Brain microvascular endothelial cell (primary cell): Measurements from ENCODE around the gene GPR84.

Experiments
- DNase-seq: peaks from one replicate; pipeline ENCODE4 v3.0.0-alpha.2; 2020
- H3K27ac ChIP-seq: fragments of 250-450 bp; sonication (Bioruptor Pico); 2 replicates; pipeline ENCODE4 v1.5.1; 2020; ENCODE audit warnings: mild to moderate bottlenecking, moderate library complexity
- H3K27me3 ChIP-seq: fragments of 250-450 bp; sonication (Bioruptor Pico); replicated peaks from 2 replicates; pipeline ENCODE4 v1.5.1; 2020; ENCODE audit warnings: mild to moderate bottlenecking
- H3K36me3 ChIP-seq: fragments of 250-450 bp; sonication (Bioruptor Pico); replicated peaks from 2 replicates; pipeline ENCODE4 v1.5.1; 2020; ENCODE audit warnings: mild to moderate bottlenecking
- H3K4me3 ChIP-seq: 2 replicates; pipeline ENCODE4 v1.5.1; 2011; ENCODE audit warnings: low read depth, mild to moderate bottlenecking, control low read depth, low read length, moderate library complexity
- in situ Hi-C: cut with HindIII; loops from 2 replicates; pipeline ENCODE4 v1.10.0; 2017; ENCODE audit warnings: low sequenced_read_pairs, low pct_ligation_motif_present
- TF ChIP-seq, protein P1 (sequence below): IDR thresholded peaks from 2 replicates; pipeline ENCODE4 v1.5.1; 2011; ENCODE audit warnings: low read depth, mild to moderate bottlenecking, moderate library complexity, low read length, control low read depth, inconsistent platforms; ENCODE audit errors: missing control alignments

The GPR84 gene

DNA sequence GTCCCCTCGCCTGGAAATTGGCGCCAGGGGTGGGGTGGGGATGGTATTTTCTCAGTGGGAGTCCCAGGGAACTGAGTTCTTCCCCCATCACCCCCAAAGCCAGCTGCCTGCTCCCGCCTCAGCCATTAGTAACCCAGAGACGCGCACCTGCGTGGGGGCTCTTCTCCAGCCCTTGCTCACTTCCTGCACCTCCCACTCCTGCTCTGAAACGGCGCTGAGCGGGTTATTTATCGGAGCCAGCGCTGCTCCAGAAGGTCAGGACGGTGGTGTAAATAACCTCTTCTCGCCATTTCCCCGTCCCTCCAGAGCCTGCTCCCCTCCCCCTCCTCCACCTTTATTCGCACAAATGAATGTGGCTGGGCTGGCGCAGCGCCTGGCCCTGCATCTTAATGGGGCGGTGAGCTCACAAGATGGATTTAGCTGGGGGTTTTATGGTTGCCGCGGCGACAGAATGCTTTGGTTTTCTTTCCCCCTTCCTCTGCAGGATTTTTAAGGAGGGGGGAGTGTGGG is 12.2 kb downstream of the GPR84 start:
- TF ChIP-seq, protein P1, sequence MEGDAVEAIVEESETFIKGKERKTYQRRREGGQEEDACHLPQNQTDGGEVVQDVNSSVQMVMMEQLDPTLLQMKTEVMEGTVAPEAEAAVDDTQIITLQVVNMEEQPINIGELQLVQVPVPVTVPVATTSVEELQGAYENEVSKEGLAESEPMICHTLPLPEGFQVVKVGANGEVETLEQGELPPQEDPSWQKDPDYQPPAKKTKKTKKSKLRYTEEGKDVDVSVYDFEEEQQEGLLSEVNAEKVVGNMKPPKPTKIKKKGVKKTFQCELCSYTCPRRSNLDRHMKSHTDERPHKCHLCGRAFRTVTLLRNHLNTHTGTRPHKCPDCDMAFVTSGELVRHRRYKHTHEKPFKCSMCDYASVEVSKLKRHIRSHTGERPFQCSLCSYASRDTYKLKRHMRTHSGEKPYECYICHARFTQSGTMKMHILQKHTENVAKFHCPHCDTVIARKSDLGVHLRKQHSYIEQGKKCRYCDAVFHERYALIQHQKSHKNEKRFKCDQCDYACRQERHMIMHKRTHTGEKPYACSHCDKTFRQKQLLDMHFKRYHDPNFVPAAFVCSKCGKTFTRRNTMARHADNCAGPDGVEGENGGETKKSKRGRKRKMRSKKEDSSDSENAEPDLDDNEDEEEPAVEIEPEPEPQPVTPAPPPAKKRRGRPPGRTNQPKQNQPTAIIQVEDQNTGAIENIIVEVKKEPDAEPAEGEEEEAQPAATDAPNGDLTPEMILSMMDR: no peak
- Histone ChIP-seq H3K27me3 (no peaks in the 10 kb centered on the region), H3K4me3 (peak overlapping the region; percentile 12), H3K27ac (no peak overlapping the region), H3K36me3 (peaks cover 38% of the 10 kb centered on the region)
- in situ Hi-C loops: no loop called here
- DNase-seq: no peak

DNA sequence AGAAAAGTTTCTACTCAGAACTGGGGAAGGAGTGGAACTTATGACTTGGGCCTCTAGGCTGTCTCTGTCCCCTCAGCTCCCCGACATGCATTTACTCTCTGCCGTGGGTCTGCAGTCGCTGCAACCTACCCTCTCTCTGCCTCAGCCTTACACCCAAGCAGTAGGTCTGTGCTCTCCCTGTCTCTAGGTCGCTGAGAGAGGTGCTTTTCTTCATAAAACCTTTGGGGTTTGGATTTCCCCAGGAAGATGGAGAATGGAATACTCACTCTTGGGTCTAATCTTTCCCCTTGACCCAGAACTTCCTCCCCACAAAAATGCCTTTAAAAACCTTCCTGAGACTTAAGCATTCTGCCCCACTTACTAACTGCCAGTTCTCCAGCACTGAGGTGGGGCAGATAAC is 12.9 kb downstream of the GPR84 start:
- no peak for DNase-seq
- Histone ChIP-seq H3K4me3 (no peak overlapping the region), H3K27ac (no peak overlapping the region), H3K36me3 (peaks cover 43% of the 10 kb centered on the region), H3K27me3 (no peaks in the 10 kb centered on the region)
- TF ChIP-seq, protein P1: no peak
- in situ Hi-C loops: no loop called here

DNA sequence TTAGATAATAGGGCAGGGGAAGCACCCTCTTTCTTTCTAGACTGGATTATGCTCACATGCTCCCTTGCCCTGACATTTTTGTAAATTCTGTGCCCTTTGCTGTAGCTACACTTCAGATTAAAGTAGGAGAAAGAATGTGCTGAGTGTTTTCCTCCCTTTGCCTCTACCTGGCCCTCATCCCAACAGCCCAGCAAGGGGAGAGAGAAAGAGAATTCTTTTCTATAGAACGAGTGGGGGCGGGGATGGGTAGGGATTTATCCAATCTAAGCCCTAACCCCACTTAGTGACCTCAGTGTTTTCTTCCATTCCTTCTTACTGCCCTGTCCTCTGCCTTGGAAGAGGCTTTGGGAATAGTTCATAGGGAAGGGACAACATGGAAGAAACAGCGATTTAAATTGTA is 13.5 kb downstream of the GPR84 start:
- Histone ChIP-seq H3K27ac (no peak overlapping the region), H3K36me3 (peaks cover 45% of the 10 kb centered on the region), H3K4me3 (no peak overlapping the region), H3K27me3 (no peaks in the 10 kb centered on the region)
- in situ Hi-C loops: no loop called here
- no peak for DNase-seq
- TF ChIP-seq, protein P1: no peak

DNA sequence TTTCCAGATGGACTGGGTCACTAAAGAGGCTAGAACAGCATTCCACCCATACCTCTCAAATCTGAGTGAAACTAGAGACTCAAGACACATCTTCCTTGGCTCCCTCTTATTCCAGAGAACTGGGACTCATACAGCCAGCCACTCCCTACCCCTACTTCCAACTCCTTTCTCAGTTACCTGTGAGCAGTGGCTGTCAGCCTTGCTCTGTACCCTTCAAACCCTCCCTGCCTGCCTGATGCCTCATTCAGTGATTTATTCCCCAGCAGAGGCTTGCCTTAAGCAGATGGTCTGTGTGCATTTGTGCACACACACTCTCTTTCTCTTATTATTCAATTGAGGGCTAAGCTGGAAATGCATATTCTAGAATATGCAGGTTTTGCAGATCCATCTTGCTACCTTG is 14.6 kb downstream of the GPR84 start:
- in situ Hi-C loops: no loop called here
- no peak for DNase-seq
- Histone ChIP-seq H3K27me3 (no peaks in the 10 kb centered on the region), H3K4me3 (no peak overlapping the region), H3K36me3 (peaks cover 48% of the 10 kb centered on the region), H3K27ac (no peak overlapping the region)
- TF ChIP-seq, protein P1: no peak

DNA sequence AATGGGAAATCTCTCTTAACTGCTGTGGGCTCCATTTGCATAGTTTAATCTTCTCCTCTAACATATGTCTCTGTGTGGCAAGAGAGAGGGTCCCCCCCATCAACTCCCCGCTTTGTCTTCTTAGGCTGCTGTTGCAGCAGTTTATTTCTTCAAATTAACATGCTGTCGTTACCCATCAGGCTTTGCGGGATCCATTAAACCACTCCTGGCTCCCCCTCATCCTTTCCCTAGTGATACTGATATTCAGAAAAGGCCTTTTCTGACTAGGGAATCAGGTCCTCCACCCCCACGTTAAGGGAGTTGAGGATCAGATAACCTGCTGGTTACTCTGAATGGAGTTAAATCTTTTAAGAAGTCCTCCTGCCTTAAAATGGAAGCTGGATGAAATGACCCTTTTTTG is 15.2 kb downstream of the GPR84 start:
- Histone ChIP-seq H3K4me3 (no peak overlapping the region), H3K27me3 (no peaks in the 10 kb centered on the region), H3K27ac (no peak overlapping the region), H3K36me3 (peaks cover 53% of the 10 kb centered on the region)
- in situ Hi-C loops: no loop called here
- DNase-seq: no peak
- TF ChIP-seq, protein P1: no peak
